Cardiac muscle cell (in vitro differentiated cells and primary cell): ENCODE data around the gene HMGXB4. TPM values are rescaled to one million over a fixed set of nuclear protein-coding genes. Genes with fewer than 3 reads are reported as not detected.
"Not testable (repeated sequence)": the region's sequence is repeated elsewhere in the genome, so short reads cannot be mapped to it uniquely, and the experiment has no call there.

Source experiments
- DNase-seq, 2 donors: peaks; one replicate each; pipeline versions ENCODE4 v3.0.0 to v3.0.0-alpha.2; 2010 to 2017; ENCODE audit warnings: low read depth in 1 of 2, low spot score in 1 of 2
- H3K27ac ChIP-seq: fragments of 200-600 bp; sonication (generic); 2 replicates; pipeline ENCODE4 v1.5.1; 2016
- H3K27me3 ChIP-seq: fragments of 200-600 bp; sonication (generic); 2 replicates; pipeline ENCODE4 v1.6.0; 2016; ENCODE audit warnings: control low read depth
- H3K36me3 ChIP-seq: fragments of 200-600 bp; sonication (generic); 2 replicates; pipeline ENCODE4 v1.5.1; 2016; ENCODE audit warnings: control low read depth
- H3K4me1 ChIP-seq: fragments of 200-600 bp; sonication (generic); 2 replicates; pipeline ENCODE4 v1.8.1; 2017; ENCODE audit warnings: low read depth, mild to moderate bottlenecking, mixed run types
- H3K4me3 ChIP-seq: fragments of 200-600 bp; sonication (generic); 2 replicates; pipeline ENCODE4 v1.5.1; 2016; ENCODE audit warnings: mild to moderate bottlenecking
- H3K9me3 ChIP-seq: fragments of 200-600 bp; sonication (generic); 2 replicates; pipeline ENCODE4 v1.5.1; 2017; ENCODE audit warnings: low read depth, mild to moderate bottlenecking, control low read depth
- polyA plus RNA-seq: library from polyadenylated mRNA; unstranded; fragments of >200 nt; fragmentation: Nextera tagmentation; extraction: Ambion mirVana; gene quantifications from 2 replicates; pipeline ENCODE4 v1.2.1, GENCODE V29; 2016
- total RNA-seq: library from RNA; depleted of rRNA; stranded (reverse); fragments of >200 nt; gene quantifications from 2 replicates; pipeline ENCODE4 v1.2.3, GENCODE V29; 2016
- TF ChIP-seq, protein P1 (sequence below): IDR thresholded peaks from 2 replicates; pipeline ENCODE4 v1.5.1; 2012; ENCODE audit warnings: low read depth, mild to moderate bottlenecking, low read length

Gene HMGXB4
- total and polyA plus RNA-seq, 2 experiments from 2014 or later = 16.8 to 17.7 TPM

DNA sequence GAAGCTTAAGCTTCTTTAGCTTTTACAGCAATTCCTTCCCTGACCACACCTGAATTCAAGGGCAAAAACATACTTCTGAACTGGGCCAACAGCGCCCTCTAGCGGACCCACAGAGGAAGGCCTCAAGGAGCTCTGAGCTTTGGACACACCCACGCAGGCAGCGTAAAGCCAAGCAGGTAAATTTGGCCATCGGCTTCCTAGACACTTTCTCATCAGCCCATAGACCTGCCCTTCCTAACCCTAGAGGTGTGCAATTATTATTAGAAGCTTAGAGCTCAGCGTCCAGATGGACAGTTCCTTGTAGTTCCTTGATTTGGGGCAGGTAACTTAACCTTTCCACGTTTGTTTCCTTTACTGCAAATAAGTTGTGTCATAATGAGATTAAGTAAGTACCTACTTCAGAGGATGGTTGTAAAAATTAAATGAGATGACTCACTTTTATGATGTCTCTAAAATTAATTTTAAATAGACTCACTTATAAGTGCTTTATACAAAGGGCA is 25.7 kb upstream of the HMGXB4 start:
- Histone ChIP-seq H3K27me3 (peaks cover 7% of the 10 kb centered on the region), H3K36me3 (no peaks in the 10 kb centered on the region), H3K4me1 (no peaks in the 10 kb centered on the region), H3K9me3 (no peaks in the 10 kb centered on the region), H3K4me3 (no peak overlapping the region), H3K27ac (no peak overlapping the region)
- TF ChIP-seq, protein P1, sequence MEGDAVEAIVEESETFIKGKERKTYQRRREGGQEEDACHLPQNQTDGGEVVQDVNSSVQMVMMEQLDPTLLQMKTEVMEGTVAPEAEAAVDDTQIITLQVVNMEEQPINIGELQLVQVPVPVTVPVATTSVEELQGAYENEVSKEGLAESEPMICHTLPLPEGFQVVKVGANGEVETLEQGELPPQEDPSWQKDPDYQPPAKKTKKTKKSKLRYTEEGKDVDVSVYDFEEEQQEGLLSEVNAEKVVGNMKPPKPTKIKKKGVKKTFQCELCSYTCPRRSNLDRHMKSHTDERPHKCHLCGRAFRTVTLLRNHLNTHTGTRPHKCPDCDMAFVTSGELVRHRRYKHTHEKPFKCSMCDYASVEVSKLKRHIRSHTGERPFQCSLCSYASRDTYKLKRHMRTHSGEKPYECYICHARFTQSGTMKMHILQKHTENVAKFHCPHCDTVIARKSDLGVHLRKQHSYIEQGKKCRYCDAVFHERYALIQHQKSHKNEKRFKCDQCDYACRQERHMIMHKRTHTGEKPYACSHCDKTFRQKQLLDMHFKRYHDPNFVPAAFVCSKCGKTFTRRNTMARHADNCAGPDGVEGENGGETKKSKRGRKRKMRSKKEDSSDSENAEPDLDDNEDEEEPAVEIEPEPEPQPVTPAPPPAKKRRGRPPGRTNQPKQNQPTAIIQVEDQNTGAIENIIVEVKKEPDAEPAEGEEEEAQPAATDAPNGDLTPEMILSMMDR = peak; percentile 98
- peak; percentile 76 to 82 for DNase-seq

DNA sequence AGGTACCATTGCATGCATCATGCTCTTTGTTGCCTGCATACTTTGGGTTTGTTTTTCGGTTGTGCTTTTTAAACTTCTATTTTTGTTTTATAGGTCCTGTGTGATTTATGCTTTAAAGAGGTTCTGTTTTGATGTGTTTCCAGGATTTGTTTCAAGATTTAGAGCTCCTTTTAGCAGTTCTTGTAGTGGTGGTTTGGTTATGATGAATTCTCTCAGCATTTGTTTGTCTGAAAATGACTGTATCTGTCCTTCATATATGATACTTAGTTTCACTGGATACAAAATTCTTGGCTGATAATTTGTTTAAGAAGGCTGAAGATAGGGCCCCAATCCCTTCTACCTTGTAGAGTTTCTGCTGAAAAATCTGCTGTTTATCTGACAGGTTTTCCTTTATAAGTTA is 18.5 kb upstream of the HMGXB4 start:
- H3K9me3 ChIP-seq, H3K27me3 ChIP-seq, H3K36me3 ChIP-seq, H3K27ac ChIP-seq, H3K4me3 ChIP-seq, H3K4me1 ChIP-seq, DNase-seq: not testable (repeated sequence)

DNA sequence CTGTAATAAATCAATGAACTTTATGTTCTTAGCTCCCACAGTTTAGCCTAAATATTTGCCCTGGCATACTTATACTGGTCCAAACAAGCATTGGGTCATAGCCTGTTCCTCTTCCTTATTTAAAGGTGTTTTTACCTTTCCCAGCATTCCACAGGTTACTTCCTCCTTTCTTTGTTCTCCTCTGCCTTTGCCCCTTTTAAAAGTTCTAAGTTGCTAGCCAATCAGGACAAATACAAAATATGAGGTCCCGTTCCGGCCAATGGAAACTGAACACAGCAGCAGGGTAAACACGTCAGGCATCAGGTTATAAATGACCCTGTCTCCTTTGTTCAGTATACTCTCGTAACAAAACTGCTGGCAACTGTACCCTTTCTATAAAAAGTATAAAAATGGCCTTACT is 12.8 kb upstream of the HMGXB4 start:
- not testable (repeated sequence) for H3K4me1 ChIP-seq, H3K9me3 ChIP-seq, H3K27ac ChIP-seq, H3K4me3 ChIP-seq, H3K36me3 ChIP-seq, DNase-seq, H3K27me3 ChIP-seq

DNA sequence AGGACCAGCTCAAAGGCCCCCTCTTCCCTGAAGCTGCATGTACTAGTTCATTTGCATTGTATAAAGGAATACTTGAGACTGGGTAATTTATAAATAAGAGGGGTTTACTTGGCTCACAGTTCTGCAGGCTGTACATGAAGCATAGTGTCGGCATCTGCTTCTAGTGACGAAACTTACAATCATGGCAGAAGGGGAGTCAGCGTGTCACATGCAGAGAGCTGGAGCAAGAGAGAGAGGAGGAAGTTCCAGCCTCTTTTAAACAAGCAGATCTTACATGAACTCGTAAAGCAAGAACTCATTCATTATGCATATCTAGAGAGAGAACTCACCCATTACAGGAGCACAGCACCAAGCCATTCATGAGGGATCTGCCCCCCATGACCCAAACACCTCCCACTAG is 7.1 kb upstream of the HMGXB4 start:
- DNase-seq = no peak
- no peak overlapping the region for H3K27ac ChIP-seq
- H3K4me3 ChIP-seq = no peak overlapping the region
- H3K9me3 ChIP-seq = no peaks in the 10 kb centered on the region
- TF ChIP-seq, protein P1 = no peak
- no peaks in the 10 kb centered on the region for H3K36me3 ChIP-seq
- H3K27me3 ChIP-seq = no peaks in the 10 kb centered on the region
- H3K4me1 ChIP-seq = no peaks in the 10 kb centered on the region

DNA sequence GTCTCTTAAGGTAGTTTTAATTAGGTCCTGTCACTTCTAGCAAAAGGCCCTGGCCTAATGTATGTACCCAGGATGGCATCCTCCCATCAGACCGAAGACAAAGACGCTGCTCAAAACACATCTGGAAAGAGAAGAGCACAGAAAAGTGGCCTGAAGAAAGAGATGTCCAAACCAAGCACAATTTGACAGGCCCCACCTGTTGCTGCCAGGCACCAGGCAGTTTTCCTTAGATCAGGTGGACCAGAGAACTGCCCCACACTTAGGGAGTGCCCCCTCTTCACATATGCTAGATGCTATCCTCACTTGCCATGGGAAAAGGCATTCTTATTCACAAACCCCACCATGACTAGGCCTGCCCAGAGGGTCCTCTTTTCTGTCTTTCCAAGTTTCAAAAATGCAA is 3.3 kb upstream of the HMGXB4 start:
- peaks cover 7% of the 10 kb centered on the region for H3K4me1 ChIP-seq
- no peaks in the 10 kb centered on the region for H3K36me3 ChIP-seq
- TF ChIP-seq, protein P1 = no peak
- H3K9me3 ChIP-seq = no peaks in the 10 kb centered on the region
- H3K4me3 ChIP-seq = no peak overlapping the region
- H3K27me3 ChIP-seq = no peaks in the 10 kb centered on the region
- no peak overlapping the region for H3K27ac ChIP-seq
- no peak for DNase-seq

DNA sequence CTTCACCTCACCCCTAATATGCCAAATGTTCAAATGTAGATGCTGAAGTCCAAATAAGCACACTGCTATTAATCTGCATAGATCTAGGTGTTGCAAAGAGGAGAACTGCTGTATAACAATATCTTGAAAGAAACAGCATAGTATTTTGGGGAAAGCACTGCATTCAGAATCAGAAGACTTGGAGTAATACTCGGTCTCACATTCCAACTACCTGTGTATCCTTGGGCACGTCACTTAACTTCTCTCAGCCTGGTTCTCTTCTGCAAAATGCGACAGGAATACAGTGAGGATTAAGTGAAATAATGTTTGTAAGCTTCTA is 332 bp upstream of the HMGXB4 start:
- Histone ChIP-seq H3K9me3 (no peaks in the 10 kb centered on the region), H3K27ac (peak overlapping the region; percentile 99)
- TF ChIP-seq, protein P1 = no peak

More for the DNA sequence above, 332 bp upstream of the HMGXB4 start:
- Histone ChIP-seq H3K4me1 (peaks cover 9% of the 10 kb centered on the region), H3K36me3 (no peaks in the 10 kb centered on the region), H3K27me3 (no peaks in the 10 kb centered on the region), H3K4me3 (peak overlapping the region; percentile 86)
- no peak for DNase-seq
